Effector memory CD8-positive, alpha-beta T cell (primary cell): ENCODE measurements around the gene TTLL13.

Experiments used
- ATAC-seq: fragments of 150-1000 bp; cut with Tn5 transposase; replicated peaks from 2 replicates; pipeline ENCODE4 v1.10.0; 2021; ENCODE audit warnings: mild to moderate bottlenecking, moderate library complexity
- DNase-seq, 3 experiments: peaks; one replicate each; pipeline ENCODE4 v3.0.0; 2021
- H3K27ac Mint-ChIP-seq, 2 donors: one replicate each; pipeline ENCODE4 v1.8.0; 2022; ENCODE audit warnings: mild to moderate bottlenecking in 2 of 2, mixed read lengths in 2 of 2, moderate library complexity in 2 of 2
- H3K27me3 Mint-ChIP-seq, 2 donors: one replicate each; pipeline ENCODE4 v1.8.0; 2022; ENCODE audit warnings: mixed read lengths in 2 of 2
- H3K36me3 Mint-ChIP-seq: one replicate; pipeline ENCODE4 v1.8.0; 2022; ENCODE audit warnings: mild to moderate bottlenecking, moderate library complexity, mixed read lengths; ENCODE audit not compliant: insufficient read depth
- H3K4me1 Mint-ChIP-seq, 2 donors: one replicate each; pipeline ENCODE4 v1.8.0; 2022; ENCODE audit warnings: low read depth in 2 of 2, mixed read lengths in 2 of 2
- H3K4me3 Mint-ChIP-seq, 2 donors: one replicate each; pipeline ENCODE4 v1.8.0; 2022; ENCODE audit warnings: mild to moderate bottlenecking in 2 of 2, mixed read lengths in 2 of 2, moderate library complexity in 2 of 2
- H3K9me3 Mint-ChIP-seq, 2 donors: one replicate each; pipeline ENCODE4 v1.8.0; 2022; ENCODE audit warnings: mixed read lengths in 2 of 2
- total RNA-seq, 9 experiments: gene quantifications; one replicate each; lab custom pipeline; 2026; lab: John Stamatoyannopoulos, UW

The TTLL13 gene, protein sequence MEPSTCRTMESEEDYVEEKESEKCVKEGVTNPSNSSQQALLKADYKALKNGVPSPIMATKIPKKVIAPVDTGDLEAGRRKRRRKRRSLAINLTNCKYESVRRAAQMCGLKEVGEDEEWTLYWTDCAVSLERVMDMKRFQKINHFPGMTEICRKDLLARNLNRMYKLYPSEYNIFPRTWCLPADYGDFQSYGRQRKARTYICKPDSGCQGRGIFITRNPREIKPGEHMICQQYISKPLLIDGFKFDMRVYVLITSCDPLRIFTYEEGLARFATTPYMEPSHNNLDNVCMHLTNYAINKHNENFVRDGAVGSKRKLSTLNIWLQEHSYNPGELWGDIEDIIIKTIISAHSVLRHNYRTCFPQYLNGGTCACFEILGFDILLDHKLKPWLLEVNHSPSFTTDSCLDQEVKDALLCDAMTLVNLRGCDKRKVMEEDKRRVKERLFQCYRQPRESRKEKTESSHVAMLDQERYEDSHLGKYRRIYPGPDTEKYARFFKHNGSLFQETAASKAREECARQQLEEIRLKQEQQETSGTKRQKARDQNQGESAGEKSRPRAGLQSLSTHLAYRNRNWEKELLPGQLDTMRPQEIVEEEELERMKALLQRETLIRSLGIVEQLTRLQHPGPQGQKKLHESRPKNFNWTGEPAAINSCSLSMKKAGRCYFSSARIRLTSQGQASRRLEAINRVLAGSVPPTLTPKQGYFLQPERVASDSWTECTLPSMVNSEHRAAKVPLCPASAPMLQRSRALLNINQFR
- 0 to 0.50 (median 0.17) reads per million in 9 experiments for total RNA-seq

GRCh38 chr15:90249203-90249863 is at the start of gene TTLL13:
TTLL13 (plus strand) TSS chr15:90249556; CDS start chr15:90250631, 1,075 bp downstream.
- no peaks in the 10 kb centered on the region for H3K9me3 Mint-ChIP-seq
- ATAC-seq, result peak; percentile 87
- peak; percentile 57 to 63 (median 59) for DNase-seq
- H3K36me3 Mint-ChIP-seq, result peaks cover 16% of the 10 kb centered on the region
- no peaks in the 10 kb centered on the region for H3K27me3 Mint-ChIP-seq
- peak within 1 kb of the TSS; percentile 69 to 71 for H3K27ac Mint-ChIP-seq
- peak within 1 kb of the TSS; percentile 77 to 81 for H3K4me3 Mint-ChIP-seq
- H3K4me1 Mint-ChIP-seq, result peaks cover 11 to 15% of the 10 kb centered on the region in 2 donors

- Mint-ChIP-seq H3K4me1 (peaks cover 17 to 18% of the 10 kb centered on the region in 2 donors), H3K27ac (peak overlapping the region; percentile 73 to 78)
- no peak for ATAC-seq
Observed at GRCh38 chr15:90200534-90201129, 48.7 kb upstream of the TTLL13 start.

GRCh38 chr15:90201130-90201943 is 48.0 kb upstream of the TTLL13 start, which contains the start of gene SEMA4B:
SEMA4B (plus strand) TSS chr15:90201330; CDS start chr15:90201579, 249 bp downstream.
- ATAC-seq, result peak; percentile 90

More at GRCh38 chr15:90200534-90201129, 48.7 kb upstream of the TTLL13 start:
- Mint-ChIP-seq H3K9me3 (no peaks in the 10 kb centered on the region), H3K4me3 (peak overlapping the region; percentile 88 to 92), H3K27me3 (no peaks in the 10 kb centered on the region), H3K36me3 (no peaks in the 10 kb centered on the region)
- no peak for DNase-seq

GRCh38 chr15:90201944-90202375 is 47.4 kb upstream of the TTLL13 start:
- Mint-ChIP-seq H3K27me3 (no peaks in the 10 kb centered on the region), H3K9me3 (no peaks in the 10 kb centered on the region), H3K4me1 (peaks cover 19 to 24% of the 10 kb centered on the region in 2 donors), H3K4me3 (peak overlapping the region; percentile 88 to 92), H3K27ac (peak overlapping the region in 1 of 2 donors; percentile 93), H3K36me3 (no peaks in the 10 kb centered on the region)
- DNase-seq (no peak), ATAC-seq (no peak)

More at GRCh38 chr15:90201130-90201943, 48.0 kb upstream of the TTLL13 start, which contains the start of gene SEMA4B:
- H3K9me3 Mint-ChIP-seq, result no peaks in the 10 kb centered on the region
- peak within 1 kb of the TSS; percentile 78 to 93 for H3K27ac Mint-ChIP-seq
- H3K36me3 Mint-ChIP-seq, result no peaks in the 10 kb centered on the region
- H3K4me1 Mint-ChIP-seq, result peaks cover 19 to 23% of the 10 kb centered on the region in 2 donors
- DNase-seq, result peak; percentile 59 to 67 (median 67)
- peak within 1 kb of the TSS; percentile 88 to 92 for H3K4me3 Mint-ChIP-seq
- no peaks in the 10 kb centered on the region for H3K27me3 Mint-ChIP-seq

GRCh38 chr15:90202929-90203328 is 46.4 kb upstream of the TTLL13 start:
- Mint-ChIP-seq H3K4me3 (peak overlapping the region; percentile 88 to 92), H3K27ac (peak overlapping the region in 1 of 2 donors; percentile 93), H3K9me3 (no peaks in the 10 kb centered on the region), H3K36me3 (no peaks in the 10 kb centered on the region), H3K27me3 (no peaks in the 10 kb centered on the region), H3K4me1 (peaks cover 19 to 24% of the 10 kb centered on the region in 2 donors)
- DNase-seq (no peak), ATAC-seq (no peak)

DNA sequence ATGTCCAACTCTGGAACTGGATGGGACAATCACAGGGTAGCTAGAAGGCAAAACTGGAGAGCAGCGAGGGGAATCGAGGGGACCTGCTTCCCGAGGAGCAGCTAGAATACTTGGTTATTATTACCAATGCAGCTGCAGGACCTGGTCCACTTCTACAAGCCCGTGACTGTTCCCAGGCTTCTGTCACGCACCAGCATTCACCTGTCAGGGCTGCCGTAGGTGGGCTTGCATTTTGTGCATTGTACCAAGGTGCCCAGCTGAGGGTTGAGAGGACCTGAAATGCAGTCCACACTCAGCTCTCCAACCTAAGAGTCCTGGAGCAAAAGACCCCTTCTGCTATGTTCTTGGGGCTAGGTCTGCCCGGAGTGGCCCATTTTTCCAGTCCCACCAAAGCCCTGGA is 45.9 kb upstream of the TTLL13 start:
- Mint-ChIP-seq H3K4me3 (no peak overlapping the region), H3K9me3 (no peaks in the 10 kb centered on the region), H3K4me1 (peaks cover 19 to 24% of the 10 kb centered on the region in 2 donors), H3K27me3 (no peaks in the 10 kb centered on the region), H3K27ac (no peak overlapping the region), H3K36me3 (no peaks in the 10 kb centered on the region)
- ATAC-seq, result no peak
- no peak for DNase-seq

GRCh38 chr15:90203922-90204321 is 45.4 kb upstream of the TTLL13 start:
- H3K27me3 Mint-ChIP-seq, result no peaks in the 10 kb centered on the region
- ATAC-seq, result no peak
- H3K27ac Mint-ChIP-seq, result no peak overlapping the region
- peaks cover 20 to 24% of the 10 kb centered on the region in 2 donors for H3K4me1 Mint-ChIP-seq
- H3K4me3 Mint-ChIP-seq, result no peak overlapping the region
- H3K36me3 Mint-ChIP-seq, result no peaks in the 10 kb centered on the region
- DNase-seq, result no peak
- no peaks in the 10 kb centered on the region for H3K9me3 Mint-ChIP-seq

GRCh38 chr15:90205050-90205848 is 44.1 kb upstream of the TTLL13 start:
- no peak overlapping the region for H3K4me3 Mint-ChIP-seq
- peaks cover 27 to 30% of the 10 kb centered on the region in 2 donors for H3K4me1 Mint-ChIP-seq
- no peaks in the 10 kb centered on the region for H3K36me3 Mint-ChIP-seq
- DNase-seq (no peak), ATAC-seq (no peak)
- no peaks in the 10 kb centered on the region for H3K27me3 Mint-ChIP-seq
- H3K27ac Mint-ChIP-seq, result no peak overlapping the region
- no peaks in the 10 kb centered on the region for H3K9me3 Mint-ChIP-seq

- no peak for DNase-seq
- no peaks in the 10 kb centered on the region for H3K36me3 Mint-ChIP-seq
- no peaks in the 10 kb centered on the region for H3K27me3 Mint-ChIP-seq
- no peak overlapping the region for H3K4me3 Mint-ChIP-seq
- peaks cover 30% of the 10 kb centered on the region in 2 donors for H3K4me1 Mint-ChIP-seq
- no peaks in the 10 kb centered on the region for H3K9me3 Mint-ChIP-seq
- ATAC-seq, result no peak
- H3K27ac Mint-ChIP-seq, result no peak overlapping the region
Observed at GRCh38 chr15:90205886-90206285, 43.5 kb upstream of the TTLL13 start.

DNA sequence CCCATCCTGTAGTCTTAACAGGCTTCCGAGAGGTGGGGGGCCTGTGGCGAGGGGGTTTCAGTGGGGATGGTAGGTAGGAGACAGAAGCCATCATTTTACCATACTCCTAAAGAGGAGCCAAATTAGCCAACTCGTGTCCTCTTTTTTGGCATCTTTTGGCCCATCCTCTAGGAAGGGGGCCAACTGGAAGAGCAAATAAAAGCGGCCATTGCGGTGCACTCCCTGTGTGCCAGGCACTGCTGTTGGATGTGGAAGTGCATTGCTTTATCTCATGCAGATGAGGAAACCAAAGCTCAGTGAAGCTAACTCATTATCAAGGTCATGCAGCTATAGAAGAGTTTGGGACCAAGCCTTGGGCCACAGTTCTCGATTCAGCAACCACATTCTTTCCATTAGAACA is 42.1 kb upstream of the TTLL13 start:
- peaks cover 30 to 36% of the 10 kb centered on the region in 2 donors for H3K4me1 Mint-ChIP-seq
- H3K36me3 Mint-ChIP-seq, result no peaks in the 10 kb centered on the region
- no peaks in the 10 kb centered on the region for H3K9me3 Mint-ChIP-seq
- H3K27me3 Mint-ChIP-seq, result no peaks in the 10 kb centered on the region
- H3K27ac Mint-ChIP-seq, result no peak overlapping the region
- ATAC-seq, result no peak
- no peak for DNase-seq
- no peak overlapping the region for H3K4me3 Mint-ChIP-seq

DNA sequence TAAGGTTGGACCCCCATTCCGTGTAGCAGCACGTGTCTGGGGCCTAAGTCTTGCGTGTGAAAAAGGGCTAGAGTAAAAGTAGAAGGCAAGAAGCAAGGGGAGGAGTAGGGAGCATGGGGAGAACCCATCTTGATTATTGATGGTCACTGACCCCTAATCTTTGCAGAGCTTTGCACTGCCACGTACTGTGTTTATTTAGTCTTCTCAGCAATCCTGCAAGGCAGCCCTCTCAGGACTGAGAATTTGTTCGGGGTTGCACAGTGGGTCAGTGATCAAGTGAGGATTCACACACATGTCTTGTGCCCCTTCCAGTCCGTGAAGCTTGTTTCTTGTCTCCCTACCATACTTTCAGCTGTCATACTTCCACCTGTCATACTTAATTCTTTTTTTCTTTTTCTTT is 41.0 kb upstream of the TTLL13 start:
- H3K4me1 Mint-ChIP-seq, result peaks cover 24 to 28% of the 10 kb centered on the region in 2 donors
- no peaks in the 10 kb centered on the region for H3K9me3 Mint-ChIP-seq
- no peaks in the 10 kb centered on the region for H3K27me3 Mint-ChIP-seq
- H3K4me3 Mint-ChIP-seq, result no peak overlapping the region
- H3K27ac Mint-ChIP-seq, result peak overlapping the region in 1 of 2 donors; percentile 28
- H3K36me3 Mint-ChIP-seq, result no peaks in the 10 kb centered on the region
- no peak for ATAC-seq
- DNase-seq, result no peak
